CD4-positive, CD25-positive, alpha-beta regulatory T cell (primary cell): Measurements from ENCODE around the gene NEK9. TPM values are rescaled to one million over a fixed set of nuclear protein-coding genes. Genes with fewer than 3 reads are reported as not detected.
A peak's percentile ranks its signal among the peaks of the same experiment; 100 is the strongest.

ENCODE experiments used
- ATAC-seq, 2 donors: fragments of 150-1000 bp; cut with Tn5 transposase; one replicate each; pipeline ENCODE4 v1.10.0; 2021; ENCODE audit warnings: low read depth in 2 of 2, moderate number of reproducible peaks in 2 of 2, moderate library complexity in 1 of 2
- DNase-seq, 3 donors: peaks; one replicate each; pipeline versions ENCODE4 v3.0.0 to v3.0.0-alpha.2; 2012 to 2022; ENCODE audit warnings: mixed read lengths in 1 of 3
- H3K27ac ChIP-seq: one replicate; pipeline ENCODE4 v1.7.0; 2013; ENCODE audit warnings: mild to moderate bottlenecking, low read length; ENCODE audit not compliant: insufficient read depth, poor library complexity, severe bottlenecking
- H3K27me3 ChIP-seq: one replicate; pipeline ENCODE4 v1.7.0; 2013; ENCODE audit warnings: low read length; ENCODE audit not compliant: control insufficient read depth, insufficient read depth
- H3K36me3 ChIP-seq: one replicate; pipeline ENCODE4 v1.7.0; 2013; ENCODE audit warnings: mild to moderate bottlenecking, low read length, moderate library complexity; ENCODE audit not compliant: control insufficient read depth, insufficient read depth
- H3K4me1 ChIP-seq: 2 replicates; pipeline ENCODE4 v1.7.0; 2013; ENCODE audit warnings: mild to moderate bottlenecking, low read length; ENCODE audit not compliant: insufficient read depth, control insufficient read depth, poor library complexity, severe bottlenecking
- H3K4me3 ChIP-seq: one replicate; pipeline ENCODE4 v1.7.0; 2013; ENCODE audit warnings: low read depth, mild to moderate bottlenecking, low read length, moderate library complexity
- H3K9me3 ChIP-seq, 2 experiments: 1 replicate in 1 of 2; 2 replicates in 1 of 2; pipeline ENCODE4 v1.7.0; 2013; ENCODE audit warnings: low read length in 2 of 2, mild to moderate bottlenecking in 1 of 2, moderate library complexity in 1 of 2; ENCODE audit not compliant: control insufficient read depth in 2 of 2
- H3K27ac Mint-ChIP-seq, 3 donors: one replicate each; pipeline ENCODE4 v1.8.0; 2020 to 2022; ENCODE audit warnings: mild to moderate bottlenecking in 3 of 3, mixed read lengths in 3 of 3, moderate library complexity in 2 of 3
- H3K27me3 Mint-ChIP-seq: one replicate; pipeline ENCODE4 v1.8.0; 2022; ENCODE audit warnings: mild to moderate bottlenecking, mixed read lengths
- H3K36me3 Mint-ChIP-seq: one replicate; pipeline ENCODE4 v1.8.0; 2020; ENCODE audit warnings: mixed read lengths
- H3K4me1 Mint-ChIP-seq, 4 donors: one replicate each; pipeline ENCODE4 v1.8.0; 2020 to 2022; ENCODE audit warnings: mixed read lengths in 4 of 4, mild to moderate bottlenecking in 1 of 4
- H3K4me3 Mint-ChIP-seq, 4 donors: one replicate each; pipeline ENCODE4 v1.8.0; 2020 to 2022; ENCODE audit warnings: mild to moderate bottlenecking in 4 of 4, mixed read lengths in 4 of 4, moderate library complexity in 3 of 4
- H3K9me3 Mint-ChIP-seq, 7 donors: one replicate each; pipeline ENCODE4 v1.8.0; 2020 to 2022; ENCODE audit warnings: mixed read lengths in 7 of 7, mild to moderate bottlenecking in 3 of 7, moderate library complexity in 2 of 7
- polyA plus RNA-seq, 4 donors: library from polyadenylated mRNA; unstranded; fragments of 300-500 nt; fragmentation: Illumina TruSeq; gene quantifications; one replicate each; pipeline ENCODE4 v1.2.3, GENCODE V29; 2021
- total RNA-seq: library from RNA; stranded (reverse); gene quantifications from one replicate; pipeline ENCODE4 v1.2.3, GENCODE V29; 2022

Gene NEK9
- total and polyA plus RNA-seq, 5 donors from 2014 or later, result 10.8 to 58.4 (median 12.6) TPM

GRCh38 chr14:75125617-75126016 lies 1.2 kb downstream of the NEK9 start:
- peaks cover 25 to 54% (median 41%) of the 10 kb centered on the region in 4 donors for H3K4me1 Mint-ChIP-seq
- H3K4me3 Mint-ChIP-seq, result peak overlapping the region; percentile 91 to 97 (median 94)
- Histone ChIP-seq H3K4me1 (peaks cover 32% of the 10 kb centered on the region), H3K27ac (peak overlapping the region; percentile 95), H3K9me3 (no peaks in the 10 kb centered on the region), H3K4me3 (peak overlapping the region; percentile 83), H3K27me3 (no peaks in the 10 kb centered on the region), H3K36me3 (peaks cover 6% of the 10 kb centered on the region)
- no peaks in the 10 kb centered on the region for H3K27me3 Mint-ChIP-seq
- ATAC-seq (no peak), DNase-seq (no peak)
- no peaks in the 10 kb centered on the region for H3K9me3 Mint-ChIP-seq
- peak overlapping the region; percentile 54 to 98 (median 98) for H3K27ac Mint-ChIP-seq
- peaks cover 9% of the 10 kb centered on the region for H3K36me3 Mint-ChIP-seq

DNA sequence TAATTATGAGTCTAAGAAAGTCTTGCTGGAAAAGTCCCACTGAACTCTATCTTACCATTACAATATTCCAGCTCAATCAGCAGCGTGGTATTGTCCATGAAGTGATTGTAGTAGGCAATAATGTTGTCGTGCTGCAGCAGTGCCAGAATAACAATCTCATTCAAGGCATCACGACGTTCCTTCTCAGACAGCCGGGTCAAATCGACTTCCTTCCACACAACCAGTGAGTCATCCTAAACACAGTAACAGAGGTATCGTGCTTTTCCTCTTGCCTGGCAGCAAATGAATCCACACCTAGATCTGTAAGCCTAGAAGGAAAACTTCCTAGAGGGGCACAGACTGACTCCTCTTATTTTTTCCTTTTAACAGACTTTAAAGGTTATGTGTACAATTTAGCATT lies 2.9 kb downstream of the NEK9 start:
- H3K9me3 Mint-ChIP-seq, result no peaks in the 10 kb centered on the region
- H3K27me3 Mint-ChIP-seq, result no peaks in the 10 kb centered on the region
- H3K27ac ChIP-seq, result no peak overlapping the region
- peaks cover 32% of the 10 kb centered on the region for H3K4me1 ChIP-seq
- H3K9me3 ChIP-seq, result no peaks in the 10 kb centered on the region
- H3K27ac Mint-ChIP-seq, result peak overlapping the region in 2 of 3 donors; percentile 65 to 70
- peak overlapping the region in 3 of 4 donors; percentile 31 to 51 (median 45) for H3K4me3 Mint-ChIP-seq
- peaks cover 25 to 53% (median 40%) of the 10 kb centered on the region in 4 donors for H3K4me1 Mint-ChIP-seq
- no peak for ATAC-seq
- peaks cover 15% of the 10 kb centered on the region for H3K36me3 Mint-ChIP-seq
- H3K27me3 ChIP-seq, result no peaks in the 10 kb centered on the region
- peak in 1 of 3 donors; percentile 41 for DNase-seq
- H3K4me3 ChIP-seq, result no peak overlapping the region
- H3K36me3 ChIP-seq, result peaks cover 20% of the 10 kb centered on the region

- Histone ChIP-seq H3K27ac (no peak overlapping the region), H3K4me3 (no peak overlapping the region), H3K9me3 (no peaks in the 10 kb centered on the region), H3K4me1 (peaks cover 18% of the 10 kb centered on the region), H3K27me3 (no peaks in the 10 kb centered on the region), H3K36me3 (peaks cover 38% of the 10 kb centered on the region)
- Mint-ChIP-seq H3K4me3 (no peak overlapping the region), H3K9me3 (no peaks in the 10 kb centered on the region), H3K36me3 (peaks cover 25% of the 10 kb centered on the region), H3K27me3 (no peaks in the 10 kb centered on the region), H3K4me1 (peaks cover 30 to 37% (median 33%) of the 10 kb centered on the region in 4 donors), H3K27ac (no peak overlapping the region)
- DNase-seq (no peak), ATAC-seq (no peak)
Observed at GRCh38 chr14:75121552-75121951, 5.3 kb downstream of the NEK9 start.

- H3K9me3 Mint-ChIP-seq, result no peaks in the 10 kb centered on the region
- H3K27me3 ChIP-seq, result no peaks in the 10 kb centered on the region
- H3K36me3 Mint-ChIP-seq, result peaks cover 29% of the 10 kb centered on the region
- peaks cover 10% of the 10 kb centered on the region for H3K4me1 ChIP-seq
- DNase-seq (no peak), ATAC-seq (no peak)
- H3K4me3 Mint-ChIP-seq, result no peak overlapping the region
- H3K27me3 Mint-ChIP-seq, result no peaks in the 10 kb centered on the region
- no peak overlapping the region for H3K4me3 ChIP-seq
- H3K4me1 Mint-ChIP-seq, result peaks cover 23 to 30% (median 26%) of the 10 kb centered on the region in 4 donors
- H3K27ac Mint-ChIP-seq, result no peak overlapping the region
- no peaks in the 10 kb centered on the region for H3K9me3 ChIP-seq
- no peak overlapping the region for H3K27ac ChIP-seq
- H3K36me3 ChIP-seq, result peaks cover 46% of the 10 kb centered on the region
Observed at GRCh38 chr14:75120541-75121291, 6.1 kb downstream of the NEK9 start.

- Histone ChIP-seq H3K27me3 (no peaks in the 10 kb centered on the region), H3K27ac (no peak overlapping the region), H3K4me1 (peaks cover under 1% of the 10 kb centered on the region), H3K9me3 (no peaks in the 10 kb centered on the region), H3K4me3 (no peak overlapping the region), H3K36me3 (peaks cover 55% of the 10 kb centered on the region)
- Mint-ChIP-seq H3K4me3 (no peak overlapping the region), H3K27ac (no peak overlapping the region), H3K27me3 (no peaks in the 10 kb centered on the region), H3K9me3 (no peaks in the 10 kb centered on the region), H3K36me3 (peaks cover 34% of the 10 kb centered on the region), H3K4me1 (peaks cover 12 to 25% (median 13%) of the 10 kb centered on the region in 4 donors)
- DNase-seq (no peak), ATAC-seq (no peak)
Observed at GRCh38 chr14:75119056-75119455, 7.8 kb downstream of the NEK9 start.

DNA sequence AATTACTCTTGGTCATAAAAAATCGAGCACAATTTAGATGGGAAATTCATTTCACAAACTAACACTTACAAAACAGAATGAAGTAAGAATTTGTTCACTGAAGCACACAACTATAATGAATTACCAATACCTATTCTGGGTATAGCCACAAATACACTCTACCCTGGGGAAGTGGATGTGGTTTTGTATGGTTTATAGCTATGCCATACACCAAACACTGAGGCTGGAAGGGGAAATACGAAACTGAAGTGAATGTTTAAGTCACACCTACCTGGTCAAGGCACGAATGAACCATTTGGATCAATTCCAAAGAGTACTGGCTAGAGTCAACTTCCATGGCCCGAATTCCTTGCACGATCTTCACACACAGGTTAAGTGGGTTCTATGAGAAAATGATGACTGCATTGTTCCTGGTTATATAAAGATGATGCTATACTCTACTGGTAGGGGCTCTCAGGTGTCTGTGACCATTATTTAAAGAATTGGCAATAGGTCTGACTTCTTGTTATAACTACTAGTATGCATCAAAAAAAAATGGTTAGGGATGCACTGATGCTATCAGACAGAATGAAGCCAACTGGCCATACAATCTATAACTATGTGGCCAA lies 12.8 kb downstream of the NEK9 start:
- peaks cover 4% of the 10 kb centered on the region for H3K4me1 ChIP-seq
- Mint-ChIP-seq H3K27me3 (no peaks in the 10 kb centered on the region), H3K4me1 (peaks cover 5 to 17% (median 14%) of the 10 kb centered on the region in 4 donors), H3K27ac (peak overlapping the region in 1 of 3 donors; percentile 20), H3K4me3 (no peak overlapping the region), H3K36me3 (peaks cover 60% of the 10 kb centered on the region), H3K9me3 (no peaks in the 10 kb centered on the region)
- peak in 1 of 2 donors; percentile 68 for ATAC-seq
- no peaks in the 10 kb centered on the region for H3K9me3 ChIP-seq
- H3K4me3 ChIP-seq, result no peak overlapping the region
- peak in 1 of 3 donors; percentile 64 for DNase-seq
- no peak overlapping the region for H3K27ac ChIP-seq
- H3K27me3 ChIP-seq, result no peaks in the 10 kb centered on the region
- H3K36me3 ChIP-seq, result peaks cover 80% of the 10 kb centered on the region

- Mint-ChIP-seq H3K9me3 (no peaks in the 10 kb centered on the region), H3K36me3 (peaks cover 67% of the 10 kb centered on the region), H3K27ac (no peak overlapping the region), H3K4me1 (peaks cover 5 to 16% (median 12%) of the 10 kb centered on the region in 4 donors), H3K4me3 (no peak overlapping the region), H3K27me3 (no peaks in the 10 kb centered on the region)
- H3K9me3 ChIP-seq, result no peaks in the 10 kb centered on the region
- no peak overlapping the region for H3K27ac ChIP-seq
- H3K36me3 ChIP-seq, result peaks cover 82% of the 10 kb centered on the region
- H3K27me3 ChIP-seq, result no peaks in the 10 kb centered on the region
- H3K4me3 ChIP-seq, result no peak overlapping the region
- DNase-seq (no peak), ATAC-seq (no peak)
- H3K4me1 ChIP-seq, result peaks cover 4% of the 10 kb centered on the region
Observed at GRCh38 chr14:75109877-75110276, 17.0 kb downstream of the NEK9 start.
